H1 (cell line): ENCODE results near the gene ARHGAP10. TPM values are rescaled to one million over a fixed set of nuclear protein-coding genes. Genes with fewer than 3 reads are reported as not detected.

Experiments
- BRCA1 ChIP-seq: IDR thresholded peaks from 2 replicates; pipeline ENCODE4 v1.6.1; 2012; ENCODE audit warnings: low read depth, low read length, improper control_type of control experiment
- CHD2 ChIP-seq: IDR thresholded peaks from 2 replicates; pipeline ENCODE4 v1.6.1; 2012; ENCODE audit warnings: low read length, improper control_type of control experiment
- CTBP2 ChIP-seq: IDR thresholded peaks from 2 replicates; pipeline ENCODE4 v1.7.0; 2011; ENCODE audit warnings: borderline replicate concordance, mild to moderate bottlenecking, moderate library complexity, mixed read lengths, low read length; ENCODE audit not compliant: insufficient read depth, insufficient read length
- RAD21 ChIP-seq, 2 experiments: IDR thresholded peaks in 1 of 2; conservative IDR thresholded peaks in 1 of 2; 2 replicates each; pipeline ENCODE4 v1.6.1; 2011; ENCODE audit warnings: low read depth in 2 of 2, low read length in 2 of 2, improper control_type of control experiment in 1 of 2, inconsistent platforms in 1 of 2, mild to moderate bottlenecking in 1 of 2, moderate library complexity in 1 of 2
- RNF2 ChIP-seq: fragments of 200-900, 300-1000 bp; sonication (generic); IDR thresholded peaks from 2 replicates; pipeline ENCODE4 v1.7.1; 2016; ENCODE audit warnings: borderline replicate concordance, low read depth, mild to moderate bottlenecking, antibody characterized with exemption, low read length; ENCODE audit not compliant: poor library complexity, severe bottlenecking; ENCODE audit errors: missing control alignments
- SP4 ChIP-seq: IDR thresholded peaks from 2 replicates; pipeline ENCODE4 v1.6.1; 2012; ENCODE audit warnings: low read length, inconsistent platforms
- TCF12 ChIP-seq: IDR thresholded peaks from 2 replicates; pipeline ENCODE4 v1.6.1; 2011; ENCODE audit warnings: low read depth, mild to moderate bottlenecking, low read length
- TEAD4 ChIP-seq: IDR thresholded peaks from 2 replicates; pipeline ENCODE4 v1.6.1; 2012; ENCODE audit warnings: low read depth, low read length, inconsistent platforms, mixed read lengths
- polyA plus RNA-seq, 7 experiments: library from polyadenylated mRNA; depleted of rRNA in 3 of 7; stranded (reverse) in 5 of 7; unstranded in 2 of 7; fragments of >200 nt in 5 of 7; fragments of 200-250 nt in 2 of 7; gene quantifications; 1 replicate in 5 of 7; 2 replicates in 1 of 7; 4 replicates in 1 of 7; pipeline versions ENCODE4 v1.2.1 to v1.2.3, GENCODE V29; 2011 to 2013; ENCODE audit warnings: missing spikeins in 2 of 7, mixed read lengths in 2 of 7
- total RNA-seq: library from RNA; stranded (reverse); fragmentation: NEBNext Ultra II Directional; extraction: Animal tissue kit (Norgen Biotek cat#: 25700); gene quantifications from 2 replicates; pipeline ENCODE4 v1.2.1, GENCODE V29; 2021
- TF ChIP-seq, protein P1 (sequence below), 3 experiments: IDR thresholded peaks; 1 replicate in 2 of 3; 2 replicates in 1 of 3; pipeline versions ENCODE4 v1.5.1 to v1.6.1; 2011; ENCODE audit warnings: low read length in 3 of 3, mild to moderate bottlenecking in 3 of 3, inconsistent platforms in 2 of 3, low read depth in 1 of 3, moderate library complexity in 1 of 3; ENCODE audit not compliant: insufficient read depth in 1 of 3; ENCODE audit errors: control extremely low read depth in 1 of 3

Gene ARHGAP10
- total and polyA plus RNA-seq, 2 of the 8 experiments (the other 6 are each of a cell fraction or from before 2014, with no cell fraction given) = 3.7 to 6.1 TPM

DNA sequence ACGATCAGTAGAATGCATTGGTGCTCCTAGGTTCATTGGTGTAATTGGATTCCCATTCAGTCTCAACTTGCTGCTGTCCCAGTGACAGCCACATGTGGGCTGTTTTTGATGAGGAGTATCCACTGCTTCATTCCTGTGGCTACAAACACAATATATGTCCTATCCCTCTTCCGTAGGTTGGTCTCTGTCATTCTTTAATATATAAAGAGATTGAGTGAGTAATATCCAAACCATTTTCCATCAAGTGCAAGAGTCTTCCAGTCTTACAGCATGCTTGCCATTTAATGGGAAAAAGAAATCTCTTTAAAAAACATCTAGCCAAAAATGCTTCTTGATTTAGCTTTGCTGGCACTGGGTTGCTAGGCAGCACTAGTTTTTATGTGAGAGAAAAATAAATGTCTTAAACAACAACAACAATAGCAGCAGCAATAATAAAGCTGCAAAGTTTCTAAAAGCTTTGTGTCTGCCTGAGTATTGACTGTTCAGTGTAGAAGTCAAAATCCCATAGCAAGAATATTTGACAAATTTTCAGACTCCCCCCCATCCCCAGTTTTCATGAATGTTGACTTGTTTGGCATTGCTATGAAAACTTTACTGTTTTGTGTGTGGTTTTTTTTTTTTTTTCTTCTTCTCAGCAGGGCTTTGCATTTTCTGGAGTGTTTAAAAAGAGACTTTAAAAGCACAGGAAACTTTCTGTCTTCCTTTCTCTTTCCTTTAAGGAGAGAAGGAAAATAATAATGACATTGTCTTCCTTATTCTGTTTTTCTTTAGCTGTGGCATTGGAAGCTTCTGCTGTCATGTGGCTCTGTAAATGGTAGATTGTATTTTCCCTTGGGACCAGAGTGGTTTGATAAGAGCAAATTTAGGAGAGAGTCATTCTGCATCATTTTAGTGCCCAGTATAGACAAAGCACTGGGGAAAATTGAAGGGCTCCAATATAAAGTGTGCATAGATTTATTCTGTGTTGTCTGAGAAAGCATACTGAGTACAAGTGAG, 244.3 kb downstream of the ARHGAP10 start (continued):
- TF ChIP-seq TCF12 = no peak
- TF ChIP-seq RNF2 = no peak
- TF ChIP-seq CTBP2 = no peak
- no peak for TF ChIP-seq CHD2
- no peak for TF ChIP-seq TEAD4
- TF ChIP-seq, protein P1, sequence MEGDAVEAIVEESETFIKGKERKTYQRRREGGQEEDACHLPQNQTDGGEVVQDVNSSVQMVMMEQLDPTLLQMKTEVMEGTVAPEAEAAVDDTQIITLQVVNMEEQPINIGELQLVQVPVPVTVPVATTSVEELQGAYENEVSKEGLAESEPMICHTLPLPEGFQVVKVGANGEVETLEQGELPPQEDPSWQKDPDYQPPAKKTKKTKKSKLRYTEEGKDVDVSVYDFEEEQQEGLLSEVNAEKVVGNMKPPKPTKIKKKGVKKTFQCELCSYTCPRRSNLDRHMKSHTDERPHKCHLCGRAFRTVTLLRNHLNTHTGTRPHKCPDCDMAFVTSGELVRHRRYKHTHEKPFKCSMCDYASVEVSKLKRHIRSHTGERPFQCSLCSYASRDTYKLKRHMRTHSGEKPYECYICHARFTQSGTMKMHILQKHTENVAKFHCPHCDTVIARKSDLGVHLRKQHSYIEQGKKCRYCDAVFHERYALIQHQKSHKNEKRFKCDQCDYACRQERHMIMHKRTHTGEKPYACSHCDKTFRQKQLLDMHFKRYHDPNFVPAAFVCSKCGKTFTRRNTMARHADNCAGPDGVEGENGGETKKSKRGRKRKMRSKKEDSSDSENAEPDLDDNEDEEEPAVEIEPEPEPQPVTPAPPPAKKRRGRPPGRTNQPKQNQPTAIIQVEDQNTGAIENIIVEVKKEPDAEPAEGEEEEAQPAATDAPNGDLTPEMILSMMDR (IDR thresholded peaks at IDR 0.05; ENCODE audit: control extremely low read depth in 1 of 3, insufficient read depth in 1 of 3, low read depth in 1 of 3, low read length in 3 of 3) = no peak
- TF ChIP-seq SP4 = no peak
- no peak for TF ChIP-seq BRCA1
- no peak for TF ChIP-seq RAD21 (IDR thresholded peaks at IDR 0.05 in 1 of 2, conservative IDR thresholded peaks at IDR 0.05 in 1 of 2; ENCODE audit: low read depth in 2 of 2, low read length in 2 of 2)
